GM21367 (cell line): ENCODE measurements around the gene GPR22.

Source experiments
- ATAC-seq: cut with Tn5 transposase; IDR thresholded peaks from one replicate; pipeline ENCODE4 v1.9.1; 2021; ENCODE audit not compliant: unreplicated experiment

The GPR22 gene, protein sequence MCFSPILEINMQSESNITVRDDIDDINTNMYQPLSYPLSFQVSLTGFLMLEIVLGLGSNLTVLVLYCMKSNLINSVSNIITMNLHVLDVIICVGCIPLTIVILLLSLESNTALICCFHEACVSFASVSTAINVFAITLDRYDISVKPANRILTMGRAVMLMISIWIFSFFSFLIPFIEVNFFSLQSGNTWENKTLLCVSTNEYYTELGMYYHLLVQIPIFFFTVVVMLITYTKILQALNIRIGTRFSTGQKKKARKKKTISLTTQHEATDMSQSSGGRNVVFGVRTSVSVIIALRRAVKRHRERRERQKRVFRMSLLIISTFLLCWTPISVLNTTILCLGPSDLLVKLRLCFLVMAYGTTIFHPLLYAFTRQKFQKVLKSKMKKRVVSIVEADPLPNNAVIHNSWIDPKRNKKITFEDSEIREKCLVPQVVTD

DNA sequence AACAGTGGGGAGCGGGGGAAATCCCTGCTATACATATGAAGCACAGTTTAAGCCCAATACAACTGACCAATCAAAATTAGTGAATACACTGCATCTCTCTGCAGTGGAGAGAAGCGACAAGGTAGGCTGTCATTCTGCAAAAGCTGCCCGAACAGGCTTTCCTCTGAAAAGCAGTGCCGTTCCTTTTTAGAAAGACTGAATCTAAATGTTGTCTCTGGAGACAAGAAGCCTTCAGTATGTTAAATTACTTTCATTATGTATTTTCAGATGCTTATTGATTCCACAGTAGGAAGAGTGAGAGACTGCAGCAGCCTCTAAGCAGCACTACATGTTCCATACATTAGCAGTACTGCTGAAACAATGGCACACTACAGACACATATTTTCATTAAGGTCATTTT lies at the start of gene GPR22:
TSS of gene GPR22 (plus strand) at position 129 of the 400 bp plus-strand sequence. CDS start 4,004 bp downstream, outside the sequence.
- ATAC-seq = no peak

DNA sequence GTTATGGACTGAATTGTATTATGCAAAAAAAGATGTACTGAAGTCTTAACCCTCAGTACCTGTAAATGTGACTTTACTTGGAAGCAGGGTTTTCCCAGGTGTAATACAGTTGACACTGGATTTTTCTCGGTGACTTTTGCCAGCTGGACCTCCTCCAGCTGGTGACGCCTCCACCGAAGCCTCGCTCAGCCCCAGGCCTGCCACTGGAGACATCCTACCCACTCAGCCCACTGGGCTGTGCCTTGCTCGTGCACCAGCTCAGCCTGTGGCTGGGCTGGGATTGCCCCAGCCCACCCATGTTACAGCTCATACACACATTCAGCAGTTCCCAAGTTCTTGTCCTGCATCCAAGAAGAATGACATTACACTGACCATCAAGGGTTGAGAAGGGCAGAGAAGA lies 42.4 kb upstream of the GPR22 start:
- no peak for ATAC-seq

DNA sequence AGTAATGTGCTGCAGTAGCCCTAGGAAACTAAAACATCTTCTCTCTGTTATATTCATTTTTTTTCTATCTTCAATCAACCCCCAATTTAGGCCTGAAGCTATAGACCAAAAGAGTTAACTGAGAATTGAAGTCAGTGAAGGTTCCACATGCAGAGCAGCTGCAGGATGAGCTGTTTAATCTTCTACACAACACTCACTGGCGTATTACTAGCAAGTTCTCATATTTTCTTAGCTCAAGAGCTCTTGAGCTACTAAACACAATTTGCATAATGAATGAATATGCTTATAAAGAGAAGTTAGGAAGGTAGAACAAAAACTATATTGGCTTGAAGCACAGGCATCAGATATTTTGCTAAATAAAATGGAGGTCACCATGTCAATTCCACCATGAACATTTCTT lies 41.2 kb upstream of the GPR22 start:
- ATAC-seq = no peak

DNA sequence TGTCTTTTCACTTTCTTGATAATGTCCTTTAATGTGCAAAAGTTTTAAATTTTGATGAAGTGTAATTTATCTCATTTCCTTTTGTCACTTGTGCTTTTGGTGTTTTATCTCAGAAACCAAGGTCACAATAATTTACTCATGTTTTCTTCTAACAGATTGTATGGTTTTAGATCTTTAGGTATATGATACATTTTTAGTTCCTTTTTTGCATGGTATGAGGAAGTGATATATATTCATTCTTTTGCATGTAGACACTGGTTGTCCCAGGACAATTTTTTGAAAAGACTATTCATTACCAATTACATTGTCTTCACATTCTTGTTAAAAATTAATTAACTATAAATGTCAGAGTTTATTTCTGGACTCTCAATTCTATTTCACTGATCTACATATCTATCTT lies 39.8 kb upstream of the GPR22 start:
- no peak for ATAC-seq

DNA sequence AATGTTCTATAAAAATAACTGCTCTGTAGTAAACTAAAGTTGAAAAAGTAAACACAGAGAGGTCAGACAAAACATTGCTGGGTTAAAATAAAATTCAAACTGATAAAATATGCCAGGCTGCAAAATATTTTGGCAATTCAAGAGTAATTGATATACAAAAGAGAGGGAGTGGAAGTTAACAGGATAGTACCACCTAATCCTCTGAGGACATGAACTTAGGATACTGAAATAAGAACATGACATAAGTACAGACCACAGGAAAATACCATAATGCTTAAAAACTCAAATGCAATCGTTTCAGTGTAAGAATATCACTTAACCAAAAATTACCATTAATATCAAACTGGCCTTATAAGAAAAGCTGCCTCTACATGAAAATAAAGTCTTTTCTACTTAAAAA lies 37.6 kb upstream of the GPR22 start:
- ATAC-seq = no peak

DNA sequence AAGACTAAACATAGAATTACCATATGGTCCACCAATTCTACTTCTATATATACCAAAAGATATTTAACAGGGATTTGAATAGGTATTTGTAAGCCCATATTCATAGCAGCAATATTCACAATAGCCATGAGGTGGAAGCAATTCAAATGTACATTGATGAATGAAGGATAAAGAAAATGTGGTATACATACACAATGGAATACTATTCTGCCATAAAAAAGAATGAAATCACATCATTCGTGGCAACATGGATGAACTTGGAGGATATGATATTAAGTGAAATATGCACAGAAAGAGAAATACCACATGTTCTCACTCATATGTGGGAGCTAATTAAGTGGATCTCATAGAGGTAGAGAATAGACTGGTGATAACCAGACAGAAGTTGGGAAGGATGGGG lies 34.1 kb upstream of the GPR22 start:
- no peak for ATAC-seq

DNA sequence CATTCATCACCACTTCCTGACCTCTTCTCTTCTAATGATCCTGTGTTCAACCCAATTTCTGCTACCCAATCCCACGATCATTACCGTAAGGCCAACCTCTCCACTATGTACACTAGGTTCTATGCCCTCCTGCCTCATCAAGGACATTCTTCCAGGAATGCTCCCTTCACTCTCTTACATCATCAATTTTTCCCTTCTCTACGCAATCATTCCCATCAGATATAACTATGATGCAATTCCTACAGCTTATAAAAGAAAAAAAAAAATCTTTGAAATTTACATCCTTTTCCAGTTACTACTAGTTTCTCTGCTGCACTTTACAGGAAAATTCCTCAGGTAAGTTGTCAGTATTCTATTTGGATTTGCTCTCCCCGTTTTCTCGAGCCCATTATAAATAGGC lies 30.8 kb upstream of the GPR22 start:
- ATAC-seq = no peak

DNA sequence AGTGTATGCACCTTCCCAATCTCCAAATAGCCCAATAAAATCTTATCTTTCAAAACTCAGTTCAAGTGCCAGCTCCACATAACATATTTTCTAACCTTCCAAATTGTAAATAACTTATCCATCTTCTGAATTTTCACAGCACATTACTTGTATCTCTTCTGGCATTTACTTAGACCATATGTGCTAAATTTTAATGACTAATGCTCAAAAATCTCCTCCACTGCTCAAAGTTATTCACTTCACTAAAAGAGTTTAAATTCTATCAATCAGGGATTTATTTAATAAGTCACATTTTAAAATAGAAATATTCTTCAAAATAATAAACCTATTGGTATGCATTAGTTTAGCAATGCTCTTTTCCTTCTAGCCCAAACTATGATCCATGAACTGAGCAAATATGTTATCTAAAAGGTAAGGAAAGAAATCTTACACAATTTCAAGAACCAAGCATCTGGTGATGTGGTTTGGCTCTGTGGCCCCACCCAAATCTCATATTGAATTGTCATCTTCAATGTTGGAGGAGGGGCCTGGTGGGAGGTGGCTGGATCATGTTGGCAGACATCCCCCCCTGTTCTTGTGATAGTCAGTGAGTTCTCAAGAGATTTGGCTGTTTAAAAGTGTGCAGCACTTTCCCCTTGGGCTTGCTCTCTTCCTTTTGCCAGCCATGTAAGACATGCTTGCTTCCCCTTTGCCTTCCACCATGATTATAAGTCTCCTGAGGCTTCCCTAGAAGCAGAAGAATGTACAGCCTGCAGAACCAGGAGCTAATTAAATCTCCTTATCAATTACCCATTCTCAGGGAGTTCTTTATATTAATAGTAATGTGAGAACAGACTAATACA lies 28.1 kb upstream of the GPR22 start:
- ATAC-seq = no peak

DNA sequence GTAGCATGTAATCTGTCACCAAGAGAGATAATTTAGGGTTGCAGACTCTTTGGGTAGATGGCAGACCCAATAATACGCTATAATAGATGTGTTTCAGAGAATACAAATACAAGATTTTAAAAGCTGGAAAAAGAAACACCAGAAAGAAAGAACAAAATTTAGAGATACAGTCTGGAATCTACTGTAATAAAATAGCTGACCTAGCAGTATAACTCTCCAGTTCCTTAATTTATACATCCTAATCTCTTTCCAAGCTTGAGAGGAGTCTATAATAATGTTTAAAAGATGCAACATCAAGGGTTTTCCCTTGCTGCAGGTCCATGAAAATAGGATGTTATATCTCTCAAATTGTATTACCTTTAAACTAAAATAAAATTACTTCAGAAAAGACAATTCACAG lies 27.2 kb upstream of the GPR22 start:
- no peak for ATAC-seq

DNA sequence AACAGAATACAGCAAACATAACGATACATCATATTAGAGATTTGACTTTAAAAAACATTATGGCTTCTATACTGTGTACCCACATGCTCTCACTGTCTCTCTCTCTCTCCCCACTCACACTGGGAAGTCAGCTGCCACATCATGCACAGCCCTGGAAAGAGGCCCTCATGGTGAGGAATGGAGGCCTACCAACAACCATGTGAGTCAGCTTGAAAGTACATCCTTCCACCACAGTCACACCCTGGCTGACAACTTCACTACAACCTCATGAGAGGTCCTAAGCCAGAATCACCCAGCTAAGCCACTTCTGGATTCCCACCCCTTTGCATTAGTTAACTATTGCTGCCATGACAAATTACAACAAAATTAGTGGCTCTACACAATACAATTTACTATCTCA lies 23.3 kb upstream of the GPR22 start:
- ATAC-seq = no peak

DNA sequence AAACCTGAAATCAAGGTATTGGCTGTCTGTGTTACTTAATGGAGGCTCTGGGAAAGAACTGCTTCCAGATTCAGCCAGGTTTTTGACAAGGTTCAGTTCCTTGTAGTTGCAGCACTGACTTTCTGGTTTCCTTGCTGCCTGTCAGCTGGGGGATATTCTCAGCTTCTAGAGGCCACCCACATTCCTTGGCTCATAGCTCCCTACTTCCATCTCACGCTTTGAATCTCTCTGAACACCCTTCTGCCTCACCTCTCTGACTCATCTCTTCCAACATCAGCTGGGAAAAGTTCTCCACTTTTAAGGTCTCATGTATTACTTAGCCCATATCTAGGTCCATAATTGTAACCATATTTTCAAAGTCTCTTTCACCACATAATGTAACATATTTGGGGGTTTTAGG lies 22.9 kb upstream of the GPR22 start:
- no peak for ATAC-seq

DNA sequence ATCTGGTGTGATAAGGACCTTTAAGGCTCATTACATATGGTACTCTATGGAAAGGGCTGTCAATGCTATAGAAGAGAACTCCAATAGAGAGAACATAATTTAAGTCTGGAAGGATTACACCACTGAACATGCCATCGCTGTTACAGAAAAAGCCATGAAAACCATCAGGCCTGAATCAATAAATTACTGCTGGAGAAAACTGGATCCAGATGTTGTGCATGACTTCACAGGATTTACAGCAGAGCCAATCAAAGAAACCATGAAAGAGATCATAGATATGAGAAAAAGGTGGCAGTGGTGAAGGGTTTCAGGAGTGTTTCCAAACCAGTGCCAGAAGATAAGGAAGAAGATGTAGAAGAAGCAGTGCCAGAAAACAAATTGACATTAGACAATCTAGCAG lies 18.9 kb upstream of the GPR22 start:
- ATAC-seq = no peak

DNA sequence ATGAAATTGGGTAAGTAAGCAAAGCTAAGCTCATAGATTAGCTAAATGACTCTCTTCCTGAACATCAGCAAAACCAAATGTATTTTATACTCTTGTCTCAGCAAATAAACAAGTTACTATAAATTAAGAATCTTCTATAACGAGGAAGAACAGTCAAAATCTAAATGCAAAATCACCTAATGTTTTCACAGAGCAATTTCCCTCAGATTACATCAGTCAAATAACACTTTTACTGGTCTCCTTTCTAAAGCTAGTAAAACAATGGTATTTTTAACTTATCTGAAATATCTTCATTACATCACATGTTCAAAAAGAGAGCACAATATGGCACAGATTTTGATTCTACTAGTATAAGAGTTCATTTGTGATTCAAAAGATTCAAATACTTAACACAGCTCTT lies 16.5 kb upstream of the GPR22 start:
- no peak for ATAC-seq

DNA sequence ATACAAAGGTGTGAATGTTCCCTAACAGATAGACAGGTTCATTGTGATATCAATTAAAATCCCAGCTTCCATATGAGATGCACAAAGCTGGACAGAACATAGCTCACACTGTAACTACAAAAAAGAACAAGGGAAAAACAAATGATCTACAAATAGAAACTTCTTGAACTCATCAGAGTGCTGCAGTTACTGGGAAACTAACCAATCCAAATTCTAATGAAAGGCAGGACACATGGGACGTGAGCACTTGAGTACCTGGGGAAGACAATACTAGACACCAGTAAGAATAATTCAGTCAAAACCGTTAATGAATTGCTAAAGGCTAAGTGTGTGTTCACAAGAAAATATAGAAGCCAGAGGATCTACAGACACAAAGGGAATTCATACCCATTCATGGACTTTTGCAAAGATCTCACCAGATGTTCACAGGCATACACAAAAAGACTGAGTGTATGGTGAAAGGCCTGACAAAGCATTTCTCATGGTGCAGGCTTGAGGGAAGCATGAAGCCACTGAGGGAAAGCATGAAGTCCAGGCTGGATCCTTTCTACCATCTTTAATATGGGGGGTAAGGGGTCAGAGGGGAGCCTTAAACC lies 7.8 kb upstream of the GPR22 start:
- ATAC-seq = no peak

DNA sequence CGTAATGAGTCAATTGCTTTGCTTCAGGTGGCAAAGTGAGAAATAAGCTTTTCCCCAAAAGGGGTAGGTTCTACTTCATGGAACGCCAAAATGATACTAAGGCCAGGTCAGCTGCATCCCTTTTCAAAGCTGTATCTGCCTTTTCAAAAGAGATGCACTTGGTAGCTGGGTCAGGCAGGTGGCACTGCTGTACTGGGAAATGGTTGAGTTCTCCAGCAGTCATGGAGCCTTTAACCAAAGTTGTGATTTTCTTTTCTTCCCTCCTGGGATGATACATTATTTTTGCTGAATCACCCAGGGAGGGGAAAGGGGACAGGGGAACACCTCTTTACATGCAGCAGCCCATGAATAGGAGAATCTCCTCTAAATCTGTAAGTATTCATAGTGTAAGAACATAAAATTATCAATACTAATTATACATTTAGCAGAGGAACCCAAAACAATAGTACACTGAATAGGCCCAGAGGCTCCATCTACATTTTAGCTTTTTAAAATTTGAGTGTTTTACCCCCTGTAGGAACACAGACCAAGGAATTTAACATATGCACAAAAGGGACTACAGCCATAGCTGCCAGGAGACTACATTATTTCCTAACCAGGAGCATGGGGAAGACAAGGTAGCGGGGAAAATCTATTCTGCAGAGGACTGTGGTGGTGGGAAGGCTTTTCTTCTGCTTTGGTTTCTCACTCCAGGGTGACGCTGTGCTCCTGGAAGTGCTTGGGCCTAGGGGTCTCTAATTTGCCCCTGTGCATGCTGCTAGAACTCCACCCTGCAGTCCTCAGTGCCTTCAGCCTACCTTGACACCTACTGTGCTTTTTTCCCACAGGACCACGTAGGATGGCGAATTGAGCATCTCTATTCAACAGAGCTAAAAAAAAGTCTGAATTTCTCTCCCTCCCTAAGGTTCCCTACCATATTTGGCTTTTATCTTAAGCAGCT lies 6.4 kb upstream of the GPR22 start:
- ATAC-seq = no peak

DNA sequence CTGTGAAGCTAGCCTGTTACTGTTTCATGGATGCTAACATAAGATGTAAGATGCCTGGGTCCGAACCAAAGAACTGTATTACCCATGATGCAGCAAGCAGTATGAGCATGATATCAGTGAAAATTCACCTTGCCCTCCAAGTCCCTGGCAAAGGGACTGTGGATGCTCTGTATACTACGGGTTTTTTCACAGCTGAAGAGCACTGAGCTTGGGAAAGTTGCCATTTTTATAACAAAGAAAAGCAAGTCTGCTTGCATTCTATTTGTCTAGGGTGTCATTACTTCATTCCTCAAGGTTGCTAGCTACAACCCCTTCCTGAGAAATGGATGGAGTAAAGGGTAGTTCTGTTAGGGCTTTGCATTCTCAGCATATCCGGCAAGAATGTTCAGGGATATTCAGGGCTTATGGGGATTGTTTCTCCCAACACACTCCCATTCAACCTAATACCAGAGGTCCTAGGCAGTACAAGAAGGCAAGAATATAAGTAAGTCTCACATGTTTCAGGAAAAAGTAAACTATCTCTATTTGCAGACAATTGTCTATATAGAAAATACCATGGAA lies 5.1 kb upstream of the GPR22 start:
- no peak for ATAC-seq

DNA sequence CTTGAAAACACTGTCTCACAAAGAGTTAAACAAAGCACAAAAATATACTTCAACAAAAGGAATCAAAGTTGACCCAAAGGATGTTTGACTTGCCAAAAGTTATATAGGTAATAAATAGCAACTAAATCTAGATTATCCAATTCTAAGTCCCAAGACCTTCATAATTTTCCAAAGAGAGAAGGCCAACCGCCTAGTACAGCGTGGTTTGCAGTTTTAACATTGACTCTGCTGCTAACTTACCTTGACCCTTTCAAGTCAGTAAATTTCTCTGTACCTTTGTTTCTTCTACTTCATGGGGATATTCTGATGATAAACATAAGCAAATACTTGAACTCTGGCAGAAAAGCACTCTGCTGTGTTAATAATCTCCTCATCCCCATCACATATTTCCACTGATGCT lies 1.9 kb upstream of the GPR22 start:
- no peak for ATAC-seq

DNA sequence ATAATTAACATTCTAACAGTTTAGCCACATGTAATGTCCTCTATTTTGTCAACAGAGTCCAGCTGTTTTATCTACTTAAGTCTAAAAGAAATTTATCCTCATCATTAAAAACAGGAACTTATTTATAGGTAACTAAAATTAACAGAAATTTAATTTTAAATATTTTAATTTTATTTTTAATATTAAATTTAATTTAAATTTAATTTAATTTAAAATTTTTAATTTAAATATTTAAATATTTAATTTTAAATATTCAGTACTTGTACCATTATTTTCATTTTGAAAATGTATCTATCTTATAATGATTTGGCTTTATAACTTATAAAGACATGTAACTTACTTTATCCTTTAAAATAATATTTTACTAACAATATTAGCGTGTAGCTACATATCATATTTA lies 1.0 kb upstream of the GPR22 start:
- no peak for ATAC-seq

DNA sequence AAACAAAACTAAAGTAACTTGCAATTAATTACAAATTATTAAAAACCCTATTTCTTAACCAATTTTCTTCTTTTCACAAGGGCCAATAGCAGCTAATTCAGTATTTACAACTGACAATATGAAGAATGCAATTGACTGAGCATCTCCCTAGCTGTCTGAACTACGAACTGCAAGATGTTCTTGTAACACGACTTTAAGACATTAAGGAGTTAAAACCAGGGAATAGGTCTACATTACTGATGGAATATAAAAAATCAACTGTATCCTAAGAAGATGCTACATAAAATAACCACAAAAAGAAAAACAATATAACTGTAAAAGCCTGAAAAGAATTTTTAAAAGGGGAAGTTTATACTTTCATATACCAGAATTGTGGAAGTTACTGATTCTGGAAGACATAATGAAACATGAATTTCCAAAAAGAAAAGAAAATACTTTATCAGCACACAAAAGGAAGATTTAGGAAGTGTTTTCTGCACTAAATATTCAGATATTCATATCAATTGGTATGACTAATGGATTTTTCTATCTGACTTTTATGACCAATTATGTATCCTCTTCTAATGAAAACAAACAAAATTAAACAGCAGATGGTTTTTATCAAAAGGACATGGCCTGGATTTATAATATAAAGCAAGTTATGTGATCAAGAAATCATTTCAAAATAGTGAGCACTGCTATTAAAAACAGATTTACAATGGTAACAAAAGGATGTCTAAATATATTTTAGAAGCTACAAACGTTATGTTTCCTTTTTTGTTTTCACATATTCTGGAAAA lies 1.6 kb downstream of the GPR22 start:
- no peak for ATAC-seq

DNA sequence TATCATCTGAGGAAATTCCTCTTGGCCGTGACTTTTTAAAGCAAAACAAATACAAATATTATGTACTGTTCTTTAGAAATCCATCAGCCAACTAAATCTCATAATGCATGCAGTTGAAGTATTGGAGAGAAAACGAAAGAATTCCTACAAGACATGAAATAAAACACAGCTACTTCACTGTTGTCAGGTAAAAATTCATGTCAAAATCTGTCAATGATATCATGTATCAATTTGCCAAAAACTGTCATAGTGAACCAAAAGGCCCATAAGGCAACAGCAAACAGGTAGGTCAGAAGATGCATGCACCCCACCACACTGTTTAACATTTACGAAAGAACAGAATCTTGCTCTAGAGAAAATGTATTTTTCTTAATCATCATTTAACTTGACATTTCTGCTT lies 2.3 kb downstream of the GPR22 start:
- ATAC-seq = no peak
